ENCODE measurements around the gene SLAMF1.

DNA sequence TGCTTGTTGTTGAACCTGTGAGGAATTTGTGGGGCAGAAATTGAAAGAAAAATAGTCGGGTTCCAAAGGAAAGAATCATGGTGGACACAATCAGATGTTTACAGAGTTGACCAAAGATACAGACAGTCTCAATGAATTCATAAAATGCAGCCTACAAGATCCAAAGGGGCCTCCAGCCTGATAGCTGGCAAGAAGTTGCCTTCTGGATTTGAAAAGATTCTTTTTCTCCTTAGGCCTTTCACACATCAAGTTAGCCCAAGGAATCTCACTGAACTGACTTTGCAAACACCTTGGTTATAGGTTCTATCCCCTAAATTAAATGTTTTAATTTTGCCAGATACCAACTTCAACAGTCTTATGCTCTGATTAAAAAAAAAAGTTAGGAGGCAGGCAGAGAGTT lies 21.5 kb downstream of the SLAMF1 start:
- TF ChIP-seq, protein P1, sequence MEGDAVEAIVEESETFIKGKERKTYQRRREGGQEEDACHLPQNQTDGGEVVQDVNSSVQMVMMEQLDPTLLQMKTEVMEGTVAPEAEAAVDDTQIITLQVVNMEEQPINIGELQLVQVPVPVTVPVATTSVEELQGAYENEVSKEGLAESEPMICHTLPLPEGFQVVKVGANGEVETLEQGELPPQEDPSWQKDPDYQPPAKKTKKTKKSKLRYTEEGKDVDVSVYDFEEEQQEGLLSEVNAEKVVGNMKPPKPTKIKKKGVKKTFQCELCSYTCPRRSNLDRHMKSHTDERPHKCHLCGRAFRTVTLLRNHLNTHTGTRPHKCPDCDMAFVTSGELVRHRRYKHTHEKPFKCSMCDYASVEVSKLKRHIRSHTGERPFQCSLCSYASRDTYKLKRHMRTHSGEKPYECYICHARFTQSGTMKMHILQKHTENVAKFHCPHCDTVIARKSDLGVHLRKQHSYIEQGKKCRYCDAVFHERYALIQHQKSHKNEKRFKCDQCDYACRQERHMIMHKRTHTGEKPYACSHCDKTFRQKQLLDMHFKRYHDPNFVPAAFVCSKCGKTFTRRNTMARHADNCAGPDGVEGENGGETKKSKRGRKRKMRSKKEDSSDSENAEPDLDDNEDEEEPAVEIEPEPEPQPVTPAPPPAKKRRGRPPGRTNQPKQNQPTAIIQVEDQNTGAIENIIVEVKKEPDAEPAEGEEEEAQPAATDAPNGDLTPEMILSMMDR (IDR thresholded peaks at IDR 0.05): no peak
- TF ChIP-seq POLR2A (IDR thresholded peaks at IDR 0.05): no peak

Data from uterus (tissue), 2 donors.